Hepatocyte (in vitro differentiated cells): ENCODE measurements around the gene PXMP4. TPM values are rescaled to one million over a fixed set of nuclear protein-coding genes. Genes with fewer than 3 reads are reported as not detected.

Source experiments
- DNase-seq: peaks from one replicate; pipeline ENCODE4 v3.0.0-alpha.2; 2016; ENCODE audit warnings: low spot score
- H2AFZ ChIP-seq: fragments of 200-600 bp; sonication (generic); 2 replicates; pipeline ENCODE4 v1.6.0; 2016; ENCODE audit warnings: antibody characterized with exemption, mild to moderate bottlenecking
- H3K27ac ChIP-seq: fragments of 200-600 bp; sonication (generic); 2 replicates; pipeline ENCODE4 v1.5.1; 2016; ENCODE audit warnings: mild to moderate bottlenecking
- H3K27me3 ChIP-seq: fragments of 200-600 bp; sonication (generic); 2 replicates; pipeline ENCODE4 v1.6.1; 2016
- H3K36me3 ChIP-seq: fragments of 200-600 bp; sonication (generic); replicated peaks from 2 replicates; pipeline ENCODE4 v1.5.1; 2016; ENCODE audit warnings: low read depth; ENCODE audit not compliant: insufficient read depth
- H3K4me1 ChIP-seq: fragments of 200-600 bp; sonication (generic); 2 replicates; pipeline ENCODE4 v1.5.1; 2016; ENCODE audit warnings: mild to moderate bottlenecking, moderate library complexity; ENCODE audit not compliant: insufficient read depth
- H3K4me2 ChIP-seq: fragments of 200-600 bp; sonication (generic); 2 replicates; pipeline ENCODE4 v1.6.0; 2016
- H3K4me3 ChIP-seq: fragments of 200-600 bp; sonication (generic); 2 replicates; pipeline ENCODE4 v1.5.1; 2016; ENCODE audit warnings: mild to moderate bottlenecking
- H3K79me2 ChIP-seq: fragments of 200-600 bp; sonication (generic); 2 replicates; pipeline ENCODE4 v1.6.0; 2017; ENCODE audit warnings: mild to moderate bottlenecking
- H3K9me2 ChIP-seq: fragments of 200-600 bp; sonication (generic); replicated peaks from 2 replicates; pipeline ENCODE4 v1.6.0; 2017; ENCODE audit warnings: mild to moderate bottlenecking; ENCODE audit not compliant: insufficient read depth
- H3K9me3 ChIP-seq: fragments of 200-600 bp; sonication (generic); 2 replicates; pipeline ENCODE4 v1.5.1; 2016; ENCODE audit warnings: low read depth, mild to moderate bottlenecking
- H4K20me1 ChIP-seq: fragments of 200-600 bp; sonication (generic); 2 replicates; pipeline ENCODE4 v1.6.0; 2016; ENCODE audit warnings: mild to moderate bottlenecking; ENCODE audit not compliant: insufficient read depth, poor library complexity, severe bottlenecking
- CTCF ChIP-seq: fragments of 200-600 bp; sonication (generic); IDR thresholded peaks from 2 replicates; pipeline ENCODE4 v1.5.1; 2016; ENCODE audit warnings: antibody characterized with exemption, mild to moderate bottlenecking; ENCODE audit not compliant: poor library complexity
- EZH2 ChIP-seq: fragments of 200-600 bp; sonication (generic); IDR thresholded peaks from 2 replicates; pipeline ENCODE4 v1.6.1; 2016; ENCODE audit warnings: antibody characterized with exemption, mild to moderate bottlenecking, borderline replicate concordance
- EZH2phosphoT487 ChIP-seq: fragments of 200-600 bp; sonication (generic); IDR thresholded peaks from one replicate; pipeline ENCODE4 v1.6.1; 2018; ENCODE audit warnings: antibody characterized with exemption, mild to moderate bottlenecking, low read depth, moderate library complexity; ENCODE audit not compliant: unreplicated experiment, severe bottlenecking
- WGBS: methylation state at CpG from one replicate; pipeline ENCODE4 v1.1.6; 2016; ENCODE audit warnings: low lambda C conversion rate; ENCODE audit errors: missing lambda C conversion rate; 5-methylcytosine and 5-hydroxymethylcytosine counted together
- polyA plus RNA-seq: library from polyadenylated mRNA; unstranded; fragments of >200 nt; fragmentation: Nextera tagmentation; extraction: Ambion mirVana; gene quantifications from 2 replicates; pipeline ENCODE4 v1.2.1, GENCODE V29; 2016
- total RNA-seq: library from RNA; depleted of rRNA; stranded (reverse); fragments of >200 nt; gene quantifications from 2 replicates; pipeline ENCODE4 v1.2.3, GENCODE V29; 2014

Gene PXMP4
- total and polyA plus RNA-seq, 2 experiments from 2014 or later, result 4.1 to 4.7 TPM

- H3K4me1 ChIP-seq, result no peaks in the 10 kb centered on the region
Observed at GRCh38 chr20:33716498-33716897, 3.6 kb downstream of the PXMP4 start.

GRCh38 chr20:33713865-33714367, 6.2 kb downstream of the PXMP4 start:
- WGBS, result 92% methylated on average over 10 of the region's 10 CpGs
- TF ChIP-seq EZH2 (no peak), CTCF (no peak), EZH2phosphoT487 (no peak)
- DNase-seq, result no peak

More at GRCh38 chr20:33716498-33716897, 3.6 kb downstream of the PXMP4 start:
- TF ChIP-seq EZH2 (no peak), CTCF (no peak), EZH2phosphoT487 (no peak)
- Histone ChIP-seq H3K9me2 (no peaks in the 10 kb centered on the region), H4K20me1 (no peaks in the 10 kb centered on the region), H3K79me2 (no peaks in the 10 kb centered on the region), H3K27ac (no peak overlapping the region), H3K4me2 (no peak overlapping the region), H3K4me3 (no peak overlapping the region), H3K9me3 (no peaks in the 10 kb centered on the region), H2AFZ (no peak overlapping the region), H3K36me3 (no peaks in the 10 kb centered on the region), H3K27me3 (no peaks in the 10 kb centered on the region)
- 95% methylated on average over 2 of the region's 2 CpGs for WGBS
- no peak for DNase-seq

GRCh38 chr20:33711446-33711738, 8.7 kb downstream of the PXMP4 start:
- H3K36me3 ChIP-seq, result no peaks in the 10 kb centered on the region
- no peaks in the 10 kb centered on the region for H3K79me2 ChIP-seq
- H3K27ac ChIP-seq, result no peak overlapping the region
- H3K4me2 ChIP-seq, result no peak overlapping the region
- no peaks in the 10 kb centered on the region for H3K9me2 ChIP-seq
- WGBS, result 65% methylated on average over 1 of the region's 1 CpG
- TF ChIP-seq EZH2 (no peak), CTCF (no peak), EZH2phosphoT487 (no peak)
- H3K4me3 ChIP-seq, result no peak overlapping the region
- H3K9me3 ChIP-seq, result no peaks in the 10 kb centered on the region
- H3K4me1 ChIP-seq, result no peaks in the 10 kb centered on the region
- no peak for DNase-seq
- H3K27me3 ChIP-seq, result no peaks in the 10 kb centered on the region
- H2AFZ ChIP-seq, result no peak overlapping the region
- H4K20me1 ChIP-seq, result no peaks in the 10 kb centered on the region

More at GRCh38 chr20:33713865-33714367, 6.2 kb downstream of the PXMP4 start:
- Histone ChIP-seq H3K4me2 (no peak overlapping the region), H3K9me2 (no peaks in the 10 kb centered on the region), H3K79me2 (no peaks in the 10 kb centered on the region), H3K9me3 (no peaks in the 10 kb centered on the region), H3K36me3 (no peaks in the 10 kb centered on the region), H4K20me1 (no peaks in the 10 kb centered on the region), H3K4me1 (no peaks in the 10 kb centered on the region), H3K4me3 (no peak overlapping the region), H2AFZ (no peak overlapping the region), H3K27ac (no peak overlapping the region), H3K27me3 (no peaks in the 10 kb centered on the region)
